ENCODE results near the gene PRKCE.
"Not testable (repeated sequence)": the region's sequence is repeated elsewhere in the genome, so short reads cannot be mapped to it uniquely, and the experiment has no call there.

DNA sequence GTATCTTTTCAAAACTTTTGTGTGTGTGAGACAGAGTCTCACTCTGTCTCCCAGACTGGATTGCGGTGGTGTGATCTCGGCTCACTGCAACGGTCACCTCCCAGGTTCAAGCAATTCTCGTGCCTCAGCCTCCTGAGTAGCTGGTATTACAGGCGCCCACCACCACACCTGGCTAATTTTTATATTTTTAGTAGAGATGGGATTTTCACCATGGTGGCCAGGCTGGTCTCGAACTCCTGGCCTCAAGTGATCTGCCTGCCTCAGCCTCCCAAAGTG lies 238.8 kb downstream of the PRKCE start:
- TF ChIP-seq, protein P1, sequence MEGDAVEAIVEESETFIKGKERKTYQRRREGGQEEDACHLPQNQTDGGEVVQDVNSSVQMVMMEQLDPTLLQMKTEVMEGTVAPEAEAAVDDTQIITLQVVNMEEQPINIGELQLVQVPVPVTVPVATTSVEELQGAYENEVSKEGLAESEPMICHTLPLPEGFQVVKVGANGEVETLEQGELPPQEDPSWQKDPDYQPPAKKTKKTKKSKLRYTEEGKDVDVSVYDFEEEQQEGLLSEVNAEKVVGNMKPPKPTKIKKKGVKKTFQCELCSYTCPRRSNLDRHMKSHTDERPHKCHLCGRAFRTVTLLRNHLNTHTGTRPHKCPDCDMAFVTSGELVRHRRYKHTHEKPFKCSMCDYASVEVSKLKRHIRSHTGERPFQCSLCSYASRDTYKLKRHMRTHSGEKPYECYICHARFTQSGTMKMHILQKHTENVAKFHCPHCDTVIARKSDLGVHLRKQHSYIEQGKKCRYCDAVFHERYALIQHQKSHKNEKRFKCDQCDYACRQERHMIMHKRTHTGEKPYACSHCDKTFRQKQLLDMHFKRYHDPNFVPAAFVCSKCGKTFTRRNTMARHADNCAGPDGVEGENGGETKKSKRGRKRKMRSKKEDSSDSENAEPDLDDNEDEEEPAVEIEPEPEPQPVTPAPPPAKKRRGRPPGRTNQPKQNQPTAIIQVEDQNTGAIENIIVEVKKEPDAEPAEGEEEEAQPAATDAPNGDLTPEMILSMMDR (IDR thresholded peaks at IDR 0.05): not testable (repeated sequence)
- TF ChIP-seq POLR2A, POLR2AphosphoS5 (IDR thresholded peaks at IDR 0.05): not testable (repeated sequence)
